ENCODE measurements around the gene GFY.

DNA sequence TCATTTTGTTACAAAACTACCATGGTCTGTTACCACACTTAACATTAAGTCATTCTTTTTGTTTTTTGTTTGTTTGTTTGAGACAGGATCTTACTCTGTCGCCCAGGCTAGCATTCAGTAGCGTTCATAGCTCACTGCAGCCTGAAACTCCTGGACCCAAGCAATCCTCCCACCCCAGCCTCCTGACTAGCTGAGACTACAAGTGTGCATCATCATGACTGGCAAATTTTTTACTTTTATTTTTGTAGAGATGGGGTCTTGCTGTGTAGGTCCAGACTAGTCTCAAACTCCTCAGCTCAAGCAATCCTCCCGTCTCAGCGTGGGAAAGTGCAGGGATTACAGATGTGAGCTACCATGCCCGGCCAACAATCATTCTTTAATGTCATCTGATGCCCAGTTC is 31.1 kb downstream of the GFY start:
- TF ChIP-seq ZNF274 (IDR thresholded peaks at IDR 0.05; ENCODE audit: low read length) (no peak), ZNF274 (tag by site-specific recombination; IDR thresholded peaks at IDR 0.05; ENCODE audit: borderline replicate concordance) (no peak), FEZF1 (tag by site-specific recombination; IDR thresholded peaks at IDR 0.05) (no peak), ZFHX2 (tag by site-specific recombination; conservative IDR thresholded peaks at IDR 0.05) (no peak), ZNF529 (tag by site-specific recombination; IDR thresholded peaks at IDR 0.05; ENCODE audit: insufficient replicate concordance) (no peak), ZNF433 (tag by site-specific recombination; IDR thresholded peaks at IDR 0.05; ENCODE audit: low read depth) (no peak), YY1 (tag by site-specific recombination; IDR thresholded peaks at IDR 0.05) (no peak), HOXA7 (CRISPR knock-in tag; IDR thresholded peaks at IDR 0.05; ENCODE audit: borderline replicate concordance) (no peak), REST (tag by site-specific recombination; IDR thresholded peaks at IDR 0.05) (no peak)
- TF ChIP-seq, protein P1, sequence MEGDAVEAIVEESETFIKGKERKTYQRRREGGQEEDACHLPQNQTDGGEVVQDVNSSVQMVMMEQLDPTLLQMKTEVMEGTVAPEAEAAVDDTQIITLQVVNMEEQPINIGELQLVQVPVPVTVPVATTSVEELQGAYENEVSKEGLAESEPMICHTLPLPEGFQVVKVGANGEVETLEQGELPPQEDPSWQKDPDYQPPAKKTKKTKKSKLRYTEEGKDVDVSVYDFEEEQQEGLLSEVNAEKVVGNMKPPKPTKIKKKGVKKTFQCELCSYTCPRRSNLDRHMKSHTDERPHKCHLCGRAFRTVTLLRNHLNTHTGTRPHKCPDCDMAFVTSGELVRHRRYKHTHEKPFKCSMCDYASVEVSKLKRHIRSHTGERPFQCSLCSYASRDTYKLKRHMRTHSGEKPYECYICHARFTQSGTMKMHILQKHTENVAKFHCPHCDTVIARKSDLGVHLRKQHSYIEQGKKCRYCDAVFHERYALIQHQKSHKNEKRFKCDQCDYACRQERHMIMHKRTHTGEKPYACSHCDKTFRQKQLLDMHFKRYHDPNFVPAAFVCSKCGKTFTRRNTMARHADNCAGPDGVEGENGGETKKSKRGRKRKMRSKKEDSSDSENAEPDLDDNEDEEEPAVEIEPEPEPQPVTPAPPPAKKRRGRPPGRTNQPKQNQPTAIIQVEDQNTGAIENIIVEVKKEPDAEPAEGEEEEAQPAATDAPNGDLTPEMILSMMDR (tag by site-specific recombination; IDR thresholded peaks at IDR 0.05), result no peak
